B cell (primary cell): ENCODE data around the gene PRAMEF4. TPM values are rescaled to one million over a fixed set of nuclear protein-coding genes. Genes with fewer than 3 reads are reported as not detected.
"Not testable (repeated sequence)": the region's sequence is repeated elsewhere in the genome, so short reads cannot be mapped to it uniquely, and the experiment has no call there.

ENCODE experiments used
- ATAC-seq: fragments of 200-7000 bp; cut with Tn5 transposase; one replicate; pipeline ENCODE4 v1.10.0; 2021; ENCODE audit warnings: low read depth, mild to moderate bottlenecking, moderate number of reproducible peaks, moderate library complexity
- CTCF ChIA-PET: fragments of 350-600 bp; sonication (Branson Sonifier 250); formaldehyde crosslinking; loops from one replicate; lab custom pipeline; 2021; ENCODE audit warnings: antibody characterized with exemption, inconsistent platforms; lab: Charles Lee
- POLR2A ChIA-PET: fragments of 350-600 bp; sonication (Branson Sonifier 250); formaldehyde crosslinking; loops from one replicate; lab custom pipeline; 2021; ENCODE audit warnings: antibody characterized with exemption; lab: Charles Lee
- DNase-seq: peaks from one replicate; pipeline ENCODE4 v3.0.0; 2013
- H2AFZ ChIP-seq: 2 replicates; pipeline ENCODE4 v1.6.1; 2012; ENCODE audit warnings: mild to moderate bottlenecking, low read depth, low read length; ENCODE audit not compliant: insufficient read depth, poor library complexity, severe bottlenecking
- H3K27ac ChIP-seq, 2 donors: 1 replicate in 1 of 2; 2 replicates in 1 of 2; pipeline ENCODE4 v1.5.1; 2012 to 2013; ENCODE audit warnings: low read length in 2 of 2, mild to moderate bottlenecking in 2 of 2, moderate library complexity in 1 of 2
- H3K27me3 ChIP-seq, 4 experiments: fragments of 200-600 bp in 1 of 4; sonication (generic) in 1 of 4; replicated peaks in 1 of 4; 1 replicate in 2 of 4; 2 replicates in 2 of 4; pipeline versions ENCODE4 v1.6.1 to v1.7.0; 2013 to 2016; ENCODE audit warnings: low read length in 3 of 4, mild to moderate bottlenecking in 2 of 4, mixed read lengths in 1 of 4, moderate library complexity in 1 of 4; ENCODE audit not compliant: insufficient read depth in 4 of 4, control insufficient read depth in 3 of 4; ENCODE audit errors: control extremely low read depth in 1 of 4
- H3K36me3 ChIP-seq, 2 experiments: replicated peaks in 1 of 2; 1 replicate in 1 of 2; 2 replicates in 1 of 2; pipeline versions ENCODE4 v1.6.1 to v1.7.1; 2013; ENCODE audit warnings: low read length in 1 of 2; ENCODE audit not compliant: insufficient read depth in 2 of 2, control insufficient read depth in 1 of 2; ENCODE audit errors: control extremely low read depth in 1 of 2, extremely low read depth in 1 of 2
- H3K4me1 ChIP-seq, 2 donors: fragments of 200-600 bp in 1 of 2; sonication (generic) in 1 of 2; 1 replicate in 1 of 2; 2 replicates in 1 of 2; pipeline versions ENCODE4 v1.5.1 to v1.6.1; 2013 to 2017; ENCODE audit warnings: low read length in 2 of 2; ENCODE audit not compliant: control insufficient read depth in 2 of 2, insufficient read depth in 2 of 2
- H3K4me2 ChIP-seq: replicated peaks from 2 replicates; pipeline ENCODE3; 2012; ENCODE audit warnings: mild to moderate bottlenecking, low read depth, low read length; ENCODE audit not compliant: poor library complexity, severe bottlenecking
- H3K4me3 ChIP-seq, 5 experiments: fragments of 200-600 bp in 1 of 5; sonication (generic) in 1 of 5; 1 replicate in 3 of 5; 2 replicates in 2 of 5; pipeline versions ENCODE4 v1.5.1 to v1.7.0; 2011 to 2016; ENCODE audit warnings: low read length in 4 of 5, mild to moderate bottlenecking in 4 of 5, low read depth in 2 of 5, control low read depth in 1 of 5, moderate library complexity in 1 of 5; ENCODE audit not compliant: insufficient read depth in 1 of 5; ENCODE audit errors: control extremely low read depth in 1 of 5, extremely low read depth in 1 of 5
- H3K79me2 ChIP-seq: fragments of 200-600 bp; sonication (generic); one replicate; pipeline ENCODE4 v1.6.0; 2016; ENCODE audit warnings: low read length; ENCODE audit not compliant: control insufficient read depth, insufficient read depth
- H3K9ac ChIP-seq: fragments of 200-600 bp; sonication (generic); 2 replicates; pipeline ENCODE4 v1.6.1; 2017; ENCODE audit warnings: mild to moderate bottlenecking, low read length, moderate library complexity
- H3K9me3 ChIP-seq, 3 donors: one replicate each; pipeline versions ENCODE4 v1.6.1 to v1.7.1; 2013; ENCODE audit warnings: low read length in 2 of 3; ENCODE audit not compliant: control insufficient read depth in 2 of 3, insufficient read depth in 1 of 3; ENCODE audit errors: control extremely low read depth in 1 of 3
- H4K20me1 ChIP-seq: 2 replicates; pipeline ENCODE4 v1.6.0; 2012; ENCODE audit warnings: mild to moderate bottlenecking, low read length; ENCODE audit not compliant: insufficient read depth, control insufficient read depth, poor library complexity, severe bottlenecking
- H3K27ac Mint-ChIP-seq: one replicate; pipeline ENCODE4 v1.8.0; 2021; ENCODE audit warnings: mixed read lengths
- H3K27me3 Mint-ChIP-seq: one replicate; pipeline ENCODE4 v1.8.0; 2021; ENCODE audit warnings: mixed read lengths
- H3K4me1 Mint-ChIP-seq: one replicate; pipeline ENCODE4 v1.8.0; 2021; ENCODE audit warnings: mixed read lengths
- H3K4me3 Mint-ChIP-seq: one replicate; pipeline ENCODE4 v1.8.0; 2021; ENCODE audit warnings: mixed read lengths
- H3K9me3 Mint-ChIP-seq: one replicate; pipeline ENCODE4 v1.8.0; 2022; ENCODE audit warnings: mixed read lengths; ENCODE audit not compliant: insufficient read depth
- EZH2 ChIP-seq: IDR thresholded peaks from 2 replicates; pipeline ENCODE4 v1.6.1; 2012; ENCODE audit warnings: borderline replicate concordance, low read depth, mild to moderate bottlenecking, moderate library complexity, low read length; ENCODE audit not compliant: insufficient read depth, poor library complexity, severe bottlenecking
- WGBS: methylation state at CpG from one replicate; pipeline ENCODE4 v1.1.5; 2013; ENCODE audit warnings: missing lambda C conversion rate; ENCODE audit not compliant: insufficient coverage; 5-methylcytosine and 5-hydroxymethylcytosine counted together
- intact Hi-C: fragments of 100-400 bp; cut with micrococcal nuclease; formaldehyde crosslinking; loops from one replicate; pipeline ENCODE4 v1.10.0; 2022
- polyA plus RNA-seq: library from polyadenylated mRNA; depleted of rRNA; stranded (reverse); fragments of >200 nt; gene quantifications from 2 replicates; pipeline ENCODE4 v1.2.3, GENCODE V29; 2012
- total RNA-seq, 2 donors: library from RNA; stranded (reverse); fragments of 120-200 nt in 1 of 2; gene quantifications; 1 replicate in 1 of 2; 2 replicates in 1 of 2; pipeline versions ENCODE4 v1.2.3 to v1.2.4, GENCODE V29; 2013 to 2022
- TF ChIP-seq, protein P1 (sequence below): fragments of 200-600 bp; IDR thresholded peaks from one replicate; pipeline ENCODE4 v1.8.0; 2022; ENCODE audit warnings: antibody characterized with exemption, mild to moderate bottlenecking

The PRAMEF4 gene
- total and polyA plus RNA-seq, 2 donors (not counting 1 experiment from before 2014, with no cell fraction given), result not detected

DNA sequence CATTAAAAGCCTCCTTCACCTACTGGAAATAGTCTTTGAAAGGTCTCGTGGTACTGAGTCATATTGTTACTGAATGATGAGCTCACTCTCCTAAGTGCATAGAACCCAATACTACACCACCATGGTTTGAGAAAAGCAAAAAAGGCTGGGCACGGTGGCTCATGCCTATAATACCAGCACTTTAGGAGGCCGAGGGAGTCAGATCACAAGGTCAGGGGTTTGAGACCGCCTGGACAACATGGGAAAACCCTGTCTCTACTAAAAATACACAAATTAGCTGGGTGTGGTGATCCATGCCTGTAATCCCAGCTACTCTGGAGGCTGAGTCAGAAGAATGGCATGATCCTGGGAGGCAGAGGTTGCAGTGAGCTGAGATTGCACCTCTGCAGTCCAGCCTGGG, 34.2 kb downstream of the PRAMEF4 start:
- H3K4me1 Mint-ChIP-seq, result no peaks in the 10 kb centered on the region
- Histone ChIP-seq H3K9me3 (no peaks in the 10 kb centered on the region), H3K27ac (no peak overlapping the region), H4K20me1 (no peaks in the 10 kb centered on the region), H3K79me2 (no peaks in the 10 kb centered on the region), H3K36me3 (no peaks in the 10 kb centered on the region), H3K4me2 (no peak overlapping the region), H3K4me1 (no peaks in the 10 kb centered on the region), H2AFZ (no peak overlapping the region), H3K4me3 (no peak overlapping the region), H3K9ac (no peak overlapping the region), H3K27me3 (no peaks in the 10 kb centered on the region)
- 93% methylated on average over 2 of the region's 4 CpGs for WGBS
- no peak overlapping the region for H3K4me3 Mint-ChIP-seq
- H3K9me3 Mint-ChIP-seq, result no peaks in the 10 kb centered on the region
- DNase-seq (no peak), ATAC-seq (no peak)
- H3K27me3 Mint-ChIP-seq, result no peaks in the 10 kb centered on the region
- TF ChIP-seq, protein P1, sequence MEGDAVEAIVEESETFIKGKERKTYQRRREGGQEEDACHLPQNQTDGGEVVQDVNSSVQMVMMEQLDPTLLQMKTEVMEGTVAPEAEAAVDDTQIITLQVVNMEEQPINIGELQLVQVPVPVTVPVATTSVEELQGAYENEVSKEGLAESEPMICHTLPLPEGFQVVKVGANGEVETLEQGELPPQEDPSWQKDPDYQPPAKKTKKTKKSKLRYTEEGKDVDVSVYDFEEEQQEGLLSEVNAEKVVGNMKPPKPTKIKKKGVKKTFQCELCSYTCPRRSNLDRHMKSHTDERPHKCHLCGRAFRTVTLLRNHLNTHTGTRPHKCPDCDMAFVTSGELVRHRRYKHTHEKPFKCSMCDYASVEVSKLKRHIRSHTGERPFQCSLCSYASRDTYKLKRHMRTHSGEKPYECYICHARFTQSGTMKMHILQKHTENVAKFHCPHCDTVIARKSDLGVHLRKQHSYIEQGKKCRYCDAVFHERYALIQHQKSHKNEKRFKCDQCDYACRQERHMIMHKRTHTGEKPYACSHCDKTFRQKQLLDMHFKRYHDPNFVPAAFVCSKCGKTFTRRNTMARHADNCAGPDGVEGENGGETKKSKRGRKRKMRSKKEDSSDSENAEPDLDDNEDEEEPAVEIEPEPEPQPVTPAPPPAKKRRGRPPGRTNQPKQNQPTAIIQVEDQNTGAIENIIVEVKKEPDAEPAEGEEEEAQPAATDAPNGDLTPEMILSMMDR, result no peak
- no peak for TF ChIP-seq EZH2
- H3K27ac Mint-ChIP-seq, result no peak overlapping the region
- CTCF ChIA-PET, result no interaction called here
- POLR2A ChIA-PET, result no interaction called here
- intact Hi-C loops, result no loop called here

DNA sequence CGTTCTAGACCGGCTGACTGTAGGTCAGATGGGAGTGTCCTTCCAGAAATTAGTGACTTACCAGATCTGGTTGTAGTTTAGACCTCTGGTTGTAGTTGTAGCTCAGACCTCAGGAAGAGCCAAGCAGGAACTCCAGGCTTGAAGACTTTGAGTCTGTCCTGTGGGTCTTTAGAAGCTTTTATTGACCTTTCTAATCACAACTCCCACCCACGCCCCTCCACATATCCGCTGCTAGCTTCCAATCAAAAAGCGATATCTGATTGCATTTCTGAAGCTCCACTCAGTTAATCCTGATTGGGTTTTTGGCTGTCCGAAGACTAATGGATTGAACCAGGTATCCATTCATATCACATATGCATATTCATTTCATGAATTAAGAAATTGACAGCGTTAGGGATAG, 37.4 kb downstream of the PRAMEF4 start, which contains the start of gene HNRNPCL1:
HNRNPCL1 (minus strand) TSS at position 101 of the 400 bp plus-strand sequence. CDS start 431 bp downstream, outside the sequence.
- H3K9me3 ChIP-seq, DNase-seq, CTCF ChIA-PET, H4K20me1 ChIP-seq, H3K36me3 ChIP-seq, H3K27me3 Mint-ChIP-seq, H3K27ac Mint-ChIP-seq, H3K9me3 Mint-ChIP-seq, H3K4me3 Mint-ChIP-seq, H3K79me2 ChIP-seq, H3K27ac ChIP-seq, H3K27me3 ChIP-seq, POLR2A ChIA-PET, H2AFZ ChIP-seq, H3K4me2 ChIP-seq, H3K4me1 ChIP-seq, intact Hi-C loops, H3K4me3 ChIP-seq, ATAC-seq, H3K9ac ChIP-seq, H3K4me1 Mint-ChIP-seq: not testable (repeated sequence)
- 100% methylated on average over 2 of the region's 7 CpGs for WGBS

GRCh38 chr1:12833251-12833650, 52.8 kb downstream of the PRAMEF4 start:
- DNase-seq, H3K4me1 Mint-ChIP-seq, H3K79me2 ChIP-seq, H3K27me3 Mint-ChIP-seq, intact Hi-C loops, H3K27ac ChIP-seq, H4K20me1 ChIP-seq, H3K4me2 ChIP-seq, ATAC-seq, H3K27me3 ChIP-seq, H2AFZ ChIP-seq, H3K9me3 ChIP-seq, H3K27ac Mint-ChIP-seq, H3K36me3 ChIP-seq, H3K9me3 Mint-ChIP-seq, H3K9ac ChIP-seq, CTCF ChIA-PET, POLR2A ChIA-PET, H3K4me1 ChIP-seq, H3K4me3 Mint-ChIP-seq, H3K4me3 ChIP-seq: not testable (repeated sequence)
- no CpG with 5 or more reads among the region's 2 CpGs for WGBS
